GM19035 (cell line): Measurements from ENCODE around the gene NME9.
"Not testable (repeated sequence)": the region's sequence is repeated elsewhere in the genome, so short reads cannot be mapped to it uniquely, and the experiment has no call there.

Experiments used
- ATAC-seq: cut with Tn5 transposase; IDR thresholded peaks from one replicate; pipeline ENCODE4 v1.9.1; 2021; ENCODE audit not compliant: unreplicated experiment

NME9 gene

GRCh38 chr3:138329127-138329983, at the start of gene NME9:
Gene NME9, minus strand, starts transcription at chr3:138329851. Its CDS starts 516 bp downstream, at chr3:138329335.
- ATAC-seq, result peak; percentile 73

GRCh38 chr3:138378990-138379389, 49.3 kb upstream of the NME9 start:
- no peak for ATAC-seq

- no peak for ATAC-seq
Observed at GRCh38 chr3:138378331-138378730, 48.7 kb upstream of the NME9 start.

GRCh38 chr3:138377804-138378203, 48.2 kb upstream of the NME9 start:
- no peak for ATAC-seq

GRCh38 chr3:138377212-138377611, 47.6 kb upstream of the NME9 start:
- ATAC-seq, result not testable (repeated sequence)

GRCh38 chr3:138376663-138377062, 47.0 kb upstream of the NME9 start:
- no peak for ATAC-seq

- no peak for ATAC-seq
Observed at GRCh38 chr3:138375447-138375846, 45.8 kb upstream of the NME9 start.

- ATAC-seq, result no peak
Observed at GRCh38 chr3:138374573-138375134, 45.0 kb upstream of the NME9 start.

- no peak for ATAC-seq
Observed at GRCh38 chr3:138373736-138374094, 44.1 kb upstream of the NME9 start.

GRCh38 chr3:138373087-138373735, 43.6 kb upstream of the NME9 start:
- no peak for ATAC-seq

- ATAC-seq, result peak; percentile 100
Observed at GRCh38 chr3:138371070-138371965, 41.7 kb upstream of the NME9 start.

GRCh38 chr3:138370321-138370720, 40.7 kb upstream of the NME9 start:
- no peak for ATAC-seq

- no peak for ATAC-seq
Observed at GRCh38 chr3:138369151-138369900, 39.7 kb upstream of the NME9 start.

GRCh38 chr3:138367911-138368310, 38.3 kb upstream of the NME9 start:
- ATAC-seq, result no peak

GRCh38 chr3:138367326-138367850, 37.7 kb upstream of the NME9 start:
- no peak for ATAC-seq

- no peak for ATAC-seq
Observed at GRCh38 chr3:138366006-138366759, 36.5 kb upstream of the NME9 start.

GRCh38 chr3:138365253-138365555, 35.6 kb upstream of the NME9 start:
- ATAC-seq, result no peak

- ATAC-seq, result no peak
Observed at GRCh38 chr3:138364356-138365252, 35.0 kb upstream of the NME9 start.

- no peak for ATAC-seq
Observed at GRCh38 chr3:138363322-138363721, 33.7 kb upstream of the NME9 start.
